GM13976 (cell line): ENCODE measurements around the gene ERMARD.

Experiments used
- DNase-seq: peaks from one replicate; pipeline ENCODE4 v3.0.0; 2012; ENCODE audit warnings: low spot score
- CTCF ChIP-seq: IDR thresholded peaks from 2 replicates; pipeline ENCODE4 v1.5.1; 2012; ENCODE audit warnings: borderline replicate concordance, mild to moderate bottlenecking; ENCODE audit not compliant: insufficient read depth; ENCODE audit errors: extremely low read depth, missing control alignments, control extremely low read depth
- in situ Hi-C: fragments of 300-500 bp; cut with MboI; formaldehyde crosslinking; loops from one replicate; pipeline ENCODE4 v1.12.0; 2022; ENCODE audit warnings: low sequenced_read_pairs, mixed read lengths, inconsistent platforms; ENCODE audit not compliant: unreplicated experiment

Gene ERMARD

GRCh38 chr6:169775321-169775720, 23.9 kb downstream of the ERMARD start:
- DNase-seq, result no peak
- TF ChIP-seq CTCF, result no peak
- in situ Hi-C loops, result no loop called here

GRCh38 chr6:169776379-169776778, 25.0 kb downstream of the ERMARD start:
- in situ Hi-C loops, result no loop called here
- no peak for DNase-seq
- TF ChIP-seq CTCF, result no peak

- in situ Hi-C loops, result no loop called here
- TF ChIP-seq CTCF, result no peak
- no peak for DNase-seq
These were observed 26.5 kb downstream of the ERMARD start for GRCh38 chr6:169777896-169778295.

GRCh38 chr6:169778646-169779045, 27.2 kb downstream of the ERMARD start:
- DNase-seq, result no peak
- in situ Hi-C loops, result no loop called here
- TF ChIP-seq CTCF, result no peak

GRCh38 chr6:169779092-169779815, 27.8 kb downstream of the ERMARD start:
- no peak for DNase-seq
- in situ Hi-C loops, result no loop called here
- TF ChIP-seq CTCF, result no peak

GRCh38 chr6:169779896-169780295, 28.5 kb downstream of the ERMARD start:
- in situ Hi-C loops, result no loop called here
- DNase-seq, result no peak
- no peak for TF ChIP-seq CTCF
